Common myeloid progenitor, CD34-positive (primary cell): ENCODE data around the gene GLIPR1. TPM values are rescaled to one million over a fixed set of nuclear protein-coding genes. Genes with fewer than 3 reads are reported as not detected.

Experiments used
- CTCF ChIA-PET: fragments of 350-600 bp; sonication (Branson Sonifier 250); formaldehyde crosslinking; loops from one replicate; lab custom pipeline; 2021; ENCODE audit warnings: antibody characterized with exemption; lab: Charles Lee
- POLR2A ChIA-PET: fragments of 350-600 bp; sonication (Branson Sonifier 250); formaldehyde crosslinking; loops from one replicate; lab custom pipeline; 2021; ENCODE audit warnings: antibody characterized with exemption; lab: Charles Lee
- DNase-seq, 3 donors: peaks; one replicate each; pipeline versions ENCODE4 v3.0.0 to v3.0.0-alpha.2; 2013
- H3K27ac ChIP-seq, 2 experiments: 1 replicate in 1 of 2; 2 replicates in 1 of 2; pipeline ENCODE4 v1.7.0; 2013; ENCODE audit warnings: inconsistent platforms in 2 of 2, low read length in 2 of 2, mild to moderate bottlenecking in 2 of 2, low read depth in 1 of 2, moderate library complexity in 1 of 2; ENCODE audit not compliant: severe bottlenecking in 2 of 2, insufficient read depth in 1 of 2, poor library complexity in 1 of 2
- H3K27me3 ChIP-seq, 5 experiments: replicated peaks in 2 of 5; 1 replicate in 3 of 5; 2 replicates in 2 of 5; pipeline versions ENCODE4 v1.6.1 to v1.7.0; 2013; ENCODE audit warnings: low read length in 4 of 5, mild to moderate bottlenecking in 2 of 5, moderate library complexity in 2 of 5, inconsistent platforms in 1 of 5; ENCODE audit not compliant: insufficient read depth in 5 of 5, control insufficient read depth in 4 of 5
- H3K36me3 ChIP-seq, 4 experiments: 1 replicate in 2 of 4; 2 replicates in 2 of 4; pipeline versions ENCODE4 v1.6.1 to v1.7.0; 2013; ENCODE audit warnings: low read length in 3 of 4, control low read depth in 1 of 4, mild to moderate bottlenecking in 1 of 4; ENCODE audit not compliant: control insufficient read depth in 4 of 4, insufficient read depth in 4 of 4
- H3K4me1 ChIP-seq, 4 experiments: 1 replicate in 3 of 4; 2 replicates in 1 of 4; pipeline versions ENCODE4 v1.6.1 to v1.7.1; 2013; ENCODE audit warnings: low read length in 3 of 4, mild to moderate bottlenecking in 3 of 4, control low read depth in 1 of 4, inconsistent platforms in 1 of 4, moderate library complexity in 1 of 4; ENCODE audit not compliant: control insufficient read depth in 4 of 4, insufficient read depth in 4 of 4; ENCODE audit errors: control extremely low read depth in 1 of 4
- H3K4me3 ChIP-seq, 7 experiments: 1 replicate in 4 of 7; 2 replicates in 3 of 7; pipeline versions ENCODE4 v1.5.1 to v1.7.0; 2013; ENCODE audit warnings: mild to moderate bottlenecking in 7 of 7, low read length in 6 of 7, moderate library complexity in 6 of 7, inconsistent platforms in 2 of 7, low read depth in 2 of 7, control low read depth in 1 of 7; ENCODE audit not compliant: insufficient read depth in 4 of 7, control insufficient read depth in 1 of 7; ENCODE audit errors: extremely low read depth in 1 of 7
- H3K9me3 ChIP-seq, 5 experiments: 1 replicate in 4 of 5; 2 replicates in 1 of 5; pipeline versions ENCODE4 v1.6.1 to v1.7.1; 2013; ENCODE audit warnings: low read length in 4 of 5, mild to moderate bottlenecking in 2 of 5, inconsistent platforms in 1 of 5, low read depth in 1 of 5, moderate library complexity in 1 of 5; ENCODE audit not compliant: control insufficient read depth in 4 of 5, insufficient read depth in 2 of 5; ENCODE audit errors: control extremely low read depth in 1 of 5
- WGBS: methylation state at CpG from one replicate; pipeline ENCODE4 v1.1.5; 2013; ENCODE audit not compliant: insufficient coverage; 5-methylcytosine and 5-hydroxymethylcytosine counted together
- polyA plus RNA-seq: library from polyadenylated mRNA; unstranded; fragments of 120-200 nt; gene quantifications from one replicate; pipeline ENCODE4 v1.2.1, GENCODE V29; 2013

Gene GLIPR1
- 91.0 TPM for polyA plus RNA-seq

DNA sequence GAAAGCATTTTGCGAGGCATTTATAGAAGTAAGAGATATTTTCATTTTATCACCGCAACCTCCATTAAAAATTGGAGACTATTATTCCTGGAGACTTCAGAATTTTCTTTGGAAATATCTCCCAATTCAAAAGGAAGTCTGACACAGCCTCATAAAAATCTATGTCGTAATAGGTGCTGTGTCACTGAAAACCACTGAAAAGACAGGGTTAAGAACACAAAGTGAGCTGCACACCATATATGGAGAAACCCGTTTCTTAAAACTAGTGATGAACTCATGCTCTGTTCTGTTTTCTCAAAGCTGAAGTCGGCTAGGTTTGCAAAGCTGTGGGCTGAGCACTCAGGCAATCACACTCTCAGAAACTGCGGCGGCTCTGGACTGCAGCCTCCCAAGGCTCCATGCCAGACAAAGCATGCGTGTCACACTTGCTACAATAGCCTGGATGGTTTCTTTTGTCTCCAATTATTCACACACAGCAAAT is at the start of gene GLIPR1:
Gene GLIPR1 (plus strand): TSS at position 287 of the 481 bp plus-strand sequence. CDS start 126 bp downstream, at position 413.
- no peaks in the 10 kb centered on the region for H3K27me3 ChIP-seq
- H3K27ac ChIP-seq, result peak within 1 kb of the TSS; percentile 80 to 87
- peaks cover 54 to 90% (median 73%) of the 10 kb centered on the region in 4 experiments for H3K4me1 ChIP-seq
- no peaks in the 10 kb centered on the region for H3K9me3 ChIP-seq
- peak; percentile 78 to 92 (median 91) for DNase-seq
- POLR2A ChIA-PET, result no interaction called here
- H3K36me3 ChIP-seq, result peaks cover 0 to 19% (median 0%) of the 10 kb centered on the region in 4 experiments
- 2% methylated on average over 6 of the region's 8 CpGs for WGBS
- CTCF ChIA-PET, result interaction anchor here (1.3 to 7.8 kb wide), 8 partner anchors 9 to 550 kb away, joined by 3 to 70 read pairs (median 7); partner anchors contain the start of genes GLIPR1L1 and GLIPR1L2
- peak within 1 kb of the TSS; percentile 16 to 91 (median 68) for H3K4me3 ChIP-seq

DNA sequence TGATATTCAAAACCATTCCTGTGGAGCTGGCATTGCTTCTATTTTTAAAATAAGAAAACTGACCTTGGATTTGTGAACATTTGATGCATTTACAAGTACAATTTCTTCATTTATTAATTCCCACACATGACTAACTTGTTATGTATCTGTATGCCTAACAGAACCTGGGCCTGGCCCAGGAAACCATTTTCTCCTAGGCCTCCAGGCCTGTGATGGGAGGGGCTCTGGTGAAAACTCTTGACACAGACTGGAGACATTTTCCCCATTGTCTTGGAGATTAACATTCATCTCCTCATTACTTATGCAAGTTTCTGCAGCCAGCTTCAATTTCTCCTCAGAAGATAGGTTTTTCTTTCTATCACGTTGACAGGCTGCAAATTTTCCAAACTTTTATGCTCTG is 47.6 kb upstream of the GLIPR1 start:
- Histone ChIP-seq H3K36me3 (no peaks in the 10 kb centered on the region), H3K27ac (no peak overlapping the region), H3K4me1 (peaks cover 0 to 3% (median 2%) of the 10 kb centered on the region in 4 experiments), H3K27me3 (no peaks in the 10 kb centered on the region), H3K9me3 (peaks cover 1 to 26% (median 8%) of the 10 kb centered on the region in 5 experiments), H3K4me3 (no peak overlapping the region)
- ChIA-PET CTCF (interaction anchor here (1.6 to 2.0 kb wide), 3 partner anchors 11 to 52 kb away, joined by 3 to 4 read pairs (median 4); no protein-coding TSS in a partner anchor), POLR2A (no interaction called here)
- no peak for DNase-seq
- WGBS, result no CpG with 5 or more reads among the region's 1 CpG

DNA sequence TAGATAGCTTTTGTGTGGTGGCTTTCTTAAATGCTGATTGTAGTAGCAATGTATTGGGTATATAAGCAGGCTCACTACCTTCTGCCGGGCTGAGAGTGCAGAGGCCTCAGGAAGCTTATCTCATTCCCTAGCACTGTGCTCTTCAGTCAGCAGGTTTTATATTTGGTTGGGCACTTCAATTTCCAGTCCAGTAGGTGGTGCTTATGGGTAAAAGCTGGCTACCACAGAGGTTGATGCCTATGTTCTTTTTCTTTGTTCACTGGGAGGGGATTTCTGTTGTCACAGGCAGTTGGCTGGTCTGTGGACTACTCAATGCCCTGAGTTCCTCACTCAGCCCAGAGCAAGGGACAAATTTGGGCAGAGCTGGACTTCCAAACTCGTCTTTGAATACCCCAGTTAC is 43.0 kb upstream of the GLIPR1 start:
- 33% methylated on average over 1 of the region's 2 CpGs for WGBS
- H3K27me3 ChIP-seq, result no peaks in the 10 kb centered on the region
- H3K4me1 ChIP-seq, result peaks cover 0 to 8% (median 7%) of the 10 kb centered on the region in 4 experiments
- H3K4me3 ChIP-seq, result no peak overlapping the region
- peak; percentile 36 to 71 (median 70) for DNase-seq
- H3K9me3 ChIP-seq, result peaks cover 0 to 19% (median 3%) of the 10 kb centered on the region in 5 experiments
- ChIA-PET POLR2A (no interaction called here), CTCF (interaction anchor here (0.6 to 2.7 kb wide), 14 partner anchors 8 to 594 kb away, joined by 3 to 17 read pairs (median 5); partner anchors contain the start of genes CAPS2 and PHLDA1)
- no peaks in the 10 kb centered on the region for H3K36me3 ChIP-seq
- H3K27ac ChIP-seq, result no peak overlapping the region

GRCh38 chr12:75438059-75438754 is 42.3 kb upstream of the GLIPR1 start:
- POLR2A ChIA-PET, result no interaction called here

GRCh38 chr12:75439048-75439447 is 41.5 kb upstream of the GLIPR1 start:
- ChIA-PET CTCF (interaction anchor here (1.5 to 2.7 kb wide), 2 partner anchors 19 to 45 kb away, joined by 3 to 17 read pairs; no protein-coding TSS in a partner anchor), POLR2A (no interaction called here)
- H3K4me1 ChIP-seq, result peaks cover 0 to 17% (median 9%) of the 10 kb centered on the region in 4 experiments
- DNase-seq, result no peak
- H3K27me3 ChIP-seq, result no peaks in the 10 kb centered on the region
- H3K36me3 ChIP-seq, result no peaks in the 10 kb centered on the region
- H3K27ac ChIP-seq, result no peak overlapping the region
- WGBS, result 95% methylated on average over 2 of the region's 2 CpGs
- peaks cover 0 to 19% (median 3%) of the 10 kb centered on the region in 5 experiments for H3K9me3 ChIP-seq
- no peak overlapping the region for H3K4me3 ChIP-seq

More at GRCh38 chr12:75438059-75438754, 42.3 kb upstream of the GLIPR1 start:
- peaks cover 0 to 19% (median 3%) of the 10 kb centered on the region in 5 experiments for H3K9me3 ChIP-seq
- no peak overlapping the region for H3K4me3 ChIP-seq
- peaks cover 0 to 8% (median 7%) of the 10 kb centered on the region in 4 experiments for H3K4me1 ChIP-seq
- 90% methylated on average over 2 of the region's 4 CpGs for WGBS
- H3K27ac ChIP-seq, result no peak overlapping the region
- CTCF ChIA-PET, result interaction anchor here (0.8 to 2.7 kb wide), 13 partner anchors 8 to 108 kb away, joined by 3 to 17 read pairs (median 5); partner anchors contain the start of gene CAPS2
- H3K36me3 ChIP-seq, result no peaks in the 10 kb centered on the region
- no peaks in the 10 kb centered on the region for H3K27me3 ChIP-seq
- no peak for DNase-seq

GRCh38 chr12:75439930-75440329 is 40.6 kb upstream of the GLIPR1 start:
- ChIA-PET POLR2A (no interaction called here), CTCF (interaction anchor here (1.5 kb wide), 1 partner anchor 20 kb away, joined by 3 read pairs; no protein-coding TSS in a partner anchor)
- H3K9me3 ChIP-seq, result peaks cover 0 to 19% (median 3%) of the 10 kb centered on the region in 5 experiments
- H3K4me1 ChIP-seq, result peaks cover 0 to 25% (median 18%) of the 10 kb centered on the region in 4 experiments
- DNase-seq, result no peak
- H3K4me3 ChIP-seq, result no peak overlapping the region
- no peaks in the 10 kb centered on the region for H3K36me3 ChIP-seq
- no peak overlapping the region for H3K27ac ChIP-seq
- no peaks in the 10 kb centered on the region for H3K27me3 ChIP-seq
